ENCODE measurements around the gene LRRC8A.
"Not testable (repeated sequence)": the region's sequence is repeated elsewhere in the genome, so short reads cannot be mapped to it uniquely, and the experiment has no call there.

The LRRC8A gene

GRCh38 chr9:128860937-128861336, 21.0 kb upstream of the LRRC8A start:
- no peak overlapping the region for H3K4me3 ChIP-seq (ENCODE audit: low read depth, low read length)
- DNase-seq (ENCODE audit: low read depth): no peak
- TF ChIP-seq, protein P1, sequence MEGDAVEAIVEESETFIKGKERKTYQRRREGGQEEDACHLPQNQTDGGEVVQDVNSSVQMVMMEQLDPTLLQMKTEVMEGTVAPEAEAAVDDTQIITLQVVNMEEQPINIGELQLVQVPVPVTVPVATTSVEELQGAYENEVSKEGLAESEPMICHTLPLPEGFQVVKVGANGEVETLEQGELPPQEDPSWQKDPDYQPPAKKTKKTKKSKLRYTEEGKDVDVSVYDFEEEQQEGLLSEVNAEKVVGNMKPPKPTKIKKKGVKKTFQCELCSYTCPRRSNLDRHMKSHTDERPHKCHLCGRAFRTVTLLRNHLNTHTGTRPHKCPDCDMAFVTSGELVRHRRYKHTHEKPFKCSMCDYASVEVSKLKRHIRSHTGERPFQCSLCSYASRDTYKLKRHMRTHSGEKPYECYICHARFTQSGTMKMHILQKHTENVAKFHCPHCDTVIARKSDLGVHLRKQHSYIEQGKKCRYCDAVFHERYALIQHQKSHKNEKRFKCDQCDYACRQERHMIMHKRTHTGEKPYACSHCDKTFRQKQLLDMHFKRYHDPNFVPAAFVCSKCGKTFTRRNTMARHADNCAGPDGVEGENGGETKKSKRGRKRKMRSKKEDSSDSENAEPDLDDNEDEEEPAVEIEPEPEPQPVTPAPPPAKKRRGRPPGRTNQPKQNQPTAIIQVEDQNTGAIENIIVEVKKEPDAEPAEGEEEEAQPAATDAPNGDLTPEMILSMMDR (IDR thresholded peaks at IDR 0.05; ENCODE audit: control insufficient read depth, extremely low read depth, insufficient read depth): no peak

GRCh38 chr9:128861501-128861900, 20.4 kb upstream of the LRRC8A start:
- no peak for DNase-seq (ENCODE audit: low read depth)
- H3K4me3 ChIP-seq (ENCODE audit: low read depth, low read length): no peak overlapping the region
- TF ChIP-seq, protein P1 (IDR thresholded peaks at IDR 0.05; ENCODE audit: control insufficient read depth, extremely low read depth, insufficient read depth): no peak

DNA sequence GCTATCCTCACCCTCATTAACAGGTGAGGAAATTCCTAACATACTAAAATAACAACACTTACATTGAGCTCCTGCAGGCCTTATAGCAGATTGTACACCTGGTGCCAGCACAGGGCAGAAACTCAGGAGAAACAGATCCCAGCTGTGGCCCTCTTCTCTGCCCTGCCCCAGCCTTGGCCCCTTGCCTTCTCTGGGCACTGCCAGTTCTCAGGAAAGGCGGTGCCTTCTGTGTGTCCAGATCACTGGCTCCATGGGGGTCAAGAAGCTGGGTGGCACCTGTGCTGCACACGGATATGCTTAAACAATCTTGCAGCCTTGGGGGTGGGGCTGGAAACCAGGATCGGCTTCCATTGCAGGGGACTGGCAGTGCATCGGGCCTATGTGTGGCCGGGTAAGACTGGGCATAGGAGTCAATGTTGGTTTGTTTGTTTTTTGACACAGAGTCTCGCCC, 19.5 kb upstream of the LRRC8A start:
- TF ChIP-seq, protein P1 (IDR thresholded peaks at IDR 0.05; ENCODE audit: control insufficient read depth, extremely low read depth, insufficient read depth): no peak
- no peak overlapping the region for H3K4me3 ChIP-seq (ENCODE audit: low read depth, low read length)
- peak; percentile 93 for DNase-seq (ENCODE audit: low read depth)

- no peak overlapping the region for H3K4me3 ChIP-seq (ENCODE audit: low read depth, low read length)
- TF ChIP-seq, protein P1 (IDR thresholded peaks at IDR 0.05; ENCODE audit: control insufficient read depth, extremely low read depth, insufficient read depth): peak; percentile 74
- no peak for DNase-seq (ENCODE audit: low read depth)
These were observed 18.3 kb upstream of the LRRC8A start for GRCh38 chr9:128863647-128864046.

DNA sequence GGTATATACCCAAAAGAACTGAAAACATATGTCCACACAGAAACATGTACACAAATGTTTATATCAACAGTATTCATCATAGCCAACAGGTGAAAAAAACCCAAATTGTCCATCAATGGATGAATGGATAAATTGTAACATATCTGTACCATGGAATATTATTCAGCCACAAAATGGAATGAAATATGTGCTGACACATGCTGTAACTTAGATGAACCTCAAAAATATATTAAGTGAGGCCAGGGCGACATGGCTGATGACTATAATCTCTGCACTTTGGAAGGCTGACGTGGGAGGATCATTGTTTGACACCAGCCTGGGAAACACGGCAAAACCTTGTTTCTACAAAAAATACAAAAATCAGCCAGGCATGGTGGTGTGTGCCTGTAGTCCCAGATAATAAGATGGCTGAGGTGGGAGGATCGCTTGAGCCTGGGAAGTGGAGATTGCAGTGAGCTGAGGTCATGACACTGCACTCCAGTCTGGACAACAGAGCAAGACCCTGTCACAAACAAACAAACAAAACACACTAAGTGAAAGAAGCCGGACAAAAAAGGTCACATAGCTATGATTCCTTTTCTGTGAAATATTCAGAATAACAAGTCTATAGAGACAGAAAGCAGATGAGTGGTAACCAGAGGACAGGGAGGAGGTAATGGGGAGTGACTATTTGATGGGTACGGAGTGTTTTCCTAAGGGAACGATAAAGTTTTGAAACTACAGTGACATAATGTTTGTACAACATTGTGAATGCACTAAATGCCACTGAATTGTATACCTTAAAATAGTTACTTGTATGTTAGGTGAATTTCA, 11.6 kb upstream of the LRRC8A start:
- no peak for DNase-seq (ENCODE audit: low read depth)
- no peak overlapping the region for H3K4me3 ChIP-seq (ENCODE audit: low read depth, low read length)
- TF ChIP-seq, protein P1 (IDR thresholded peaks at IDR 0.05; ENCODE audit: control insufficient read depth, extremely low read depth, insufficient read depth): no peak

DNA sequence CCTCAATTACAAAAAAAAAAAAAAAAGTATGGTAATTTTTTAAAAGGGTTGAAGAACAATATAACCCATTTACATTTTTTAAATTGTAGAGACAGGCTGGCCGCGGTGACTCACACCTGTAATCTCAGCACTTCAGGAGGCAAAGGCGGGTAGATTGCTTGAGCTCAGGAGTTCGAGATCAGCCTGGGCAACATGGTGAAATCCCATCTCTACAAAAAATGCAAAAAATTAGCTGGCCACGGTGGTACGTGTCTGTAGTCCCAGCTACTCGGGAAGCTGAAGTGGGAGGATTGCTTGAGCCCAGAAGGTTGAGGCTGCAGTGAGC, 11.0 kb upstream of the LRRC8A start:
- DNase-seq (ENCODE audit: low read depth); H3K4me3 ChIP-seq (ENCODE audit: low read depth, low read length): not testable (repeated sequence)

- TF ChIP-seq, protein P1 (IDR thresholded peaks at IDR 0.05; ENCODE audit: control insufficient read depth, extremely low read depth, insufficient read depth): no peak
- no peak for DNase-seq (ENCODE audit: low read depth)
- H3K4me3 ChIP-seq (ENCODE audit: low read depth, low read length): no peak overlapping the region
These were observed 4.1 kb upstream of the LRRC8A start for GRCh38 chr9:128877852-128878251.
